Spleen (tissue), 11 donors: ENCODE measurements around the gene TNFRSF1B. TPM values are rescaled to one million over a fixed set of nuclear protein-coding genes. Genes with fewer than 3 reads are reported as not detected.

Source experiments
- DNase-seq: peaks from one replicate; pipeline ENCODE4 v3.0.0-alpha.2; 2020
- H3K27ac ChIP-seq, 8 donors: fragments of 200-600 bp; sonication (generic) in 7 of 8; 1 replicate in 4 of 8; 2 replicates in 4 of 8; pipeline versions ENCODE4 v1.5.0 to v1.8.0; 2016 to 2021; ENCODE audit warnings: inconsistent platforms in 4 of 8, mild to moderate bottlenecking in 4 of 8, moderate library complexity in 1 of 8
- H3K27me3 ChIP-seq, 7 donors: fragments of 200-600 bp; sonication (generic) in 6 of 7; replicated peaks in 1 of 7; 1 replicate in 4 of 7; 2 replicates in 3 of 7; pipeline versions ENCODE4 v1.5.0 to v1.8.0; 2016 to 2021; ENCODE audit warnings: inconsistent platforms in 3 of 7, mild to moderate bottlenecking in 1 of 7
- H3K36me3 ChIP-seq, 6 donors: fragments of 200-600 bp; sonication (generic) in 5 of 6; 1 replicate in 4 of 6; 2 replicates in 2 of 6; pipeline versions ENCODE4 v1.5.0 to v1.8.0; 2016 to 2021; ENCODE audit warnings: inconsistent platforms in 2 of 6
- H3K4me1 ChIP-seq, 6 donors: fragments of 200-600 bp; sonication (generic) in 5 of 6; 1 replicate in 3 of 6; 2 replicates in 3 of 6; pipeline versions ENCODE4 v1.5.0 to v1.8.0; 2016 to 2021; ENCODE audit warnings: inconsistent platforms in 3 of 6
- H3K4me3 ChIP-seq, 8 donors: fragments of 200-600 bp; sonication (generic) in 7 of 8; 1 replicate in 4 of 8; 2 replicates in 4 of 8; pipeline versions ENCODE4 v1.5.0 to v1.8.0; 2016 to 2021; ENCODE audit warnings: inconsistent platforms in 4 of 8, mild to moderate bottlenecking in 4 of 8, moderate library complexity in 2 of 8
- H3K9me3 ChIP-seq, 8 donors: fragments of 200-600 bp; sonication (generic) in 7 of 8; 1 replicate in 4 of 8; 2 replicates in 4 of 8; pipeline versions ENCODE4 v1.5.0 to v1.8.0; 2016 to 2021; ENCODE audit warnings: inconsistent platforms in 4 of 8
- CTCF ChIP-seq, 11 experiments: fragments of 200-600 bp in 7 of 11; fragments of 450-650 bp in 4 of 11; sonication (generic) in 4 of 11; IDR thresholded peaks in 8 of 11; conservative IDR thresholded peaks in 3 of 11; 1 replicate in 7 of 11; 2 replicates in 4 of 11; pipeline versions ENCODE4 v1.4.0 to v1.8.0; 2016 to 2021; ENCODE audit warnings: antibody characterized with exemption in 11 of 11, inconsistent platforms in 4 of 11, mild to moderate bottlenecking in 1 of 11
- POLR2A ChIP-seq, 3 donors: fragments of 450-650 bp; IDR thresholded peaks; one replicate each; pipeline ENCODE4 v1.5.1; 2017; ENCODE audit warnings: antibody characterized with exemption in 3 of 3, mild to moderate bottlenecking in 1 of 3
- POLR2AphosphoS5 ChIP-seq, 3 donors: sonication (generic); formaldehyde crosslinking; IDR thresholded peaks; one replicate each; pipeline ENCODE4 v1.5.1; 2017; ENCODE audit warnings: antibody characterized with exemption in 3 of 3
- WGBS, 5 donors: extraction: QIAGEN DNeasy Blood & Tissue Kit in 3 of 5; methylation state at CpG; one replicate each; pipeline versions ENCODE4 v1.1.5 to v1.1.7; 2013 to 2018; 5-methylcytosine and 5-hydroxymethylcytosine counted together
- intact Hi-C: fragments of 100-400 bp; cut with DNase I; formaldehyde crosslinking; loops from one replicate; pipeline ENCODE4 v1.15.0; 2023; ENCODE audit warnings: low total_unique reads
- polyA plus RNA-seq, 3 donors: library from polyadenylated mRNA; stranded (reverse); fragments of 200-250 nt; gene quantifications; one replicate each; pipeline ENCODE4 v1.2.1, GENCODE V29; 2013
- total RNA-seq, 7 donors: library from RNA; depleted of rRNA in 3 of 7; stranded (reverse); fragments of >200 nt in 3 of 7; fragmentation: NEBNext Ultra II Directional in 4 of 7; extraction: Animal tissue kit (Norgen Biotek cat#: 25700) in 4 of 7; gene quantifications; one replicate each; pipeline versions ENCODE4 v1.1.0 to v1.2.1, GENCODE V29; 2016 to 2021
- donor health status: healthy with polysubstance abuse.
- donor health status: DM: no; HTN: no; CAD: no; lungs with moderate emphysema.
- donor health status: DM: no; HTN: no; CAD: no.
- donor health status: Bipolar disorder and iron deficiency.
- donor health status: healthy.
- donor health status: DM: no; HTN: no; CAD: no.
- donor health status: DM: yes; HTN: yes; CAD: no.

Gene TNFRSF1B
- total and polyA plus RNA-seq, 10 donors, result 28.5 to 233 (median 167) TPM

GRCh38 chr1:12138196-12139168, 28.3 kb upstream of the TNFRSF1B start:
- H3K4me1 ChIP-seq, result peaks cover 6 to 64% (median 26%) of the 10 kb centered on the region in 6 donors
- H3K4me3 ChIP-seq, result no peak overlapping the region
- H3K36me3 ChIP-seq, result no peaks in the 10 kb centered on the region
- H3K27ac ChIP-seq, result no peak overlapping the region
- TF ChIP-seq POLR2AphosphoS5 (IDR thresholded peaks at IDR 0.05), result no peak
- TF ChIP-seq POLR2A (IDR thresholded peaks at IDR 0.05), result no peak
- no peak for TF ChIP-seq CTCF (IDR thresholded peaks at IDR 0.05 in 8 of 11, conservative IDR thresholded peaks at IDR 0.05 in 3 of 11)
- no peaks in the 10 kb centered on the region for H3K27me3 ChIP-seq
- no peaks in the 10 kb centered on the region for H3K9me3 ChIP-seq
- peak; percentile 76 for DNase-seq
- WGBS, 5 donors, result 81 to 85% (median 83%) methylated on average over 30 to 31 of the region's 31 CpGs
- intact Hi-C loops, result no loop called here

- Histone ChIP-seq H3K9me3 (no peaks in the 10 kb centered on the region), H3K4me1 (peaks cover 14 to 66% (median 39%) of the 10 kb centered on the region in 6 donors), H3K27ac (peak overlapping the region in 3 of 8 donors; percentile 96 to 99 (median 97)), H3K4me3 (no peak overlapping the region), H3K36me3 (no peaks in the 10 kb centered on the region), H3K27me3 (no peaks in the 10 kb centered on the region)
- intact Hi-C loops, result no loop called here
- peak; percentile 64 for DNase-seq
- TF ChIP-seq POLR2A (IDR thresholded peaks at IDR 0.05) (no peak), POLR2AphosphoS5 (IDR thresholded peaks at IDR 0.05) (no peak), CTCF (IDR thresholded peaks at IDR 0.05 in 8 of 11, conservative IDR thresholded peaks at IDR 0.05 in 3 of 11) (no peak)
- WGBS, 5 donors, result 79 to 93% (median 90%) methylated on average over 2 to 4 of the region's 4 CpGs
Measured at GRCh38 chr1:12140016-12140415, 26.8 kb upstream of the TNFRSF1B start.

- TF ChIP-seq POLR2A (IDR thresholded peaks at IDR 0.05), result no peak
- no peak for TF ChIP-seq POLR2AphosphoS5 (IDR thresholded peaks at IDR 0.05)
- DNase-seq, result peak; percentile 64
- H3K27me3 ChIP-seq, result no peaks in the 10 kb centered on the region
Measured at GRCh38 chr1:12140515-12141162, 26.2 kb upstream of the TNFRSF1B start.

GRCh38 chr1:12141163-12141850, 25.5 kb upstream of the TNFRSF1B start:
- peak; percentile 78 for DNase-seq
- 72 to 86% (median 80%) methylated on average over 16 to 21 of the region's 21 CpGs for WGBS, 5 donors
- intact Hi-C loops, result no loop called here

More at GRCh38 chr1:12140515-12141162, 26.2 kb upstream of the TNFRSF1B start:
- intact Hi-C loops, result no loop called here
- H3K9me3 ChIP-seq, result no peaks in the 10 kb centered on the region
- no peak overlapping the region for H3K4me3 ChIP-seq
- peak overlapping the region in 3 of 8 donors; percentile 96 to 99 (median 97) for H3K27ac ChIP-seq
- no peaks in the 10 kb centered on the region for H3K36me3 ChIP-seq
- H3K4me1 ChIP-seq, result peaks cover 14 to 68% (median 43%) of the 10 kb centered on the region in 6 donors
- 70 to 91% (median 81%) methylated on average over 11 to 12 of the region's 12 CpGs for WGBS, 5 donors

More at GRCh38 chr1:12141163-12141850, 25.5 kb upstream of the TNFRSF1B start:
- TF ChIP-seq POLR2AphosphoS5 (IDR thresholded peaks at IDR 0.05) (no peak), CTCF (IDR thresholded peaks at IDR 0.05 in 8 of 11, conservative IDR thresholded peaks at IDR 0.05 in 3 of 11) (no peak), POLR2A (IDR thresholded peaks at IDR 0.05) (no peak)
- no peak overlapping the region for H3K4me3 ChIP-seq
- no peaks in the 10 kb centered on the region for H3K9me3 ChIP-seq
- H3K27ac ChIP-seq, result peak overlapping the region in 4 of 8 donors; percentile 38 to 99 (median 96)
- H3K27me3 ChIP-seq, result no peaks in the 10 kb centered on the region
- no peaks in the 10 kb centered on the region for H3K36me3 ChIP-seq
- peaks cover 14 to 71% (median 45%) of the 10 kb centered on the region in 6 donors for H3K4me1 ChIP-seq
